ENCODE results near the gene CERK.

Gene CERK

GRCh38 chr22:46640293-46641055 lies 97.6 kb downstream of the CERK start:
- DNase-seq (ENCODE audit: extremely low read depth, insufficient read length), result no peak
- no peak for TF ChIP-seq CTCF (IDR thresholded peaks at IDR 0.05; ENCODE audit: insufficient read depth, low read length, poor library complexity, severe bottlenecking)
- Histone ChIP-seq H3K36me3 (ENCODE audit: control insufficient read depth, insufficient read depth, low read length) (no peaks in the 10 kb centered on the region; the same call in 1 of the 2 replicates), H3K4me3 (replicated peaks; ENCODE audit: low read depth, low read length) (no peak overlapping the region), H3K27me3 (replicated peaks; ENCODE audit: control insufficient read depth, insufficient read depth, low read length) (no peaks in the 10 kb centered on the region)

GRCh38 chr22:46639843-46640242 lies 98.2 kb downstream of the CERK start:
- Histone ChIP-seq H3K4me3 (replicated peaks; ENCODE audit: low read depth, low read length) (no peak overlapping the region), H3K36me3 (ENCODE audit: control insufficient read depth, insufficient read depth, low read length) (no peaks in the 10 kb centered on the region; the same call in 1 of the 2 replicates), H3K27me3 (replicated peaks; ENCODE audit: control insufficient read depth, insufficient read depth, low read length) (no peaks in the 10 kb centered on the region)
- TF ChIP-seq CTCF (IDR thresholded peaks at IDR 0.05; ENCODE audit: insufficient read depth, low read length, poor library complexity, severe bottlenecking), result no peak
- no peak for DNase-seq (ENCODE audit: extremely low read depth, insufficient read length)

- H3K27me3 ChIP-seq (replicated peaks; ENCODE audit: control insufficient read depth, insufficient read depth, low read length), result no peaks in the 10 kb centered on the region
- no peak for TF ChIP-seq CTCF (IDR thresholded peaks at IDR 0.05; ENCODE audit: insufficient read depth, low read length, poor library complexity, severe bottlenecking)
- H3K4me3 ChIP-seq (replicated peaks; ENCODE audit: low read depth, low read length), result no peak overlapping the region
- no peak for DNase-seq (ENCODE audit: extremely low read depth, insufficient read length)
- H3K36me3 ChIP-seq (ENCODE audit: control insufficient read depth, insufficient read depth, low read length), result no peaks in the 10 kb centered on the region; the same call in 1 of the 2 replicates
Measured at GRCh38 chr22:46638601-46639431, 99.2 kb downstream of the CERK start.

- H3K36me3 ChIP-seq (ENCODE audit: control insufficient read depth, insufficient read depth, low read length), result no peaks in the 10 kb centered on the region; the same call in none of the 2 replicates
- no peak for TF ChIP-seq CTCF (IDR thresholded peaks at IDR 0.05; ENCODE audit: insufficient read depth, low read length, poor library complexity, severe bottlenecking)
Measured at GRCh38 chr22:46637711-46638600, 100.1 kb downstream of the CERK start.

GRCh38 chr22:46636221-46637002 lies 101.6 kb downstream of the CERK start:
- no peak for DNase-seq (ENCODE audit: extremely low read depth, insufficient read length)
- H3K36me3 ChIP-seq (ENCODE audit: control insufficient read depth, insufficient read depth, low read length), result no peaks in the 10 kb centered on the region; the same call in none of the 2 replicates
- no peak for TF ChIP-seq CTCF (IDR thresholded peaks at IDR 0.05; ENCODE audit: insufficient read depth, low read length, poor library complexity, severe bottlenecking)
- no peaks in the 10 kb centered on the region for H3K27me3 ChIP-seq (replicated peaks; ENCODE audit: control insufficient read depth, insufficient read depth, low read length)
- H3K4me3 ChIP-seq (replicated peaks; ENCODE audit: low read depth, low read length), result no peak overlapping the region

More at GRCh38 chr22:46637711-46638600, 100.1 kb downstream of the CERK start:
- Histone ChIP-seq H3K27me3 (replicated peaks; ENCODE audit: control insufficient read depth, insufficient read depth, low read length) (no peaks in the 10 kb centered on the region), H3K4me3 (replicated peaks; ENCODE audit: low read depth, low read length) (no peak overlapping the region)
- DNase-seq (ENCODE audit: extremely low read depth, insufficient read length), result no peak
